Prostate gland (tissue), 2 donors: ENCODE data around the gene DOCK3. TPM values are rescaled to one million over a fixed set of nuclear protein-coding genes. Genes with fewer than 3 reads are reported as not detected.

Source experiments
- DNase-seq: peaks from one replicate; pipeline ENCODE4 v3.0.0-alpha.2; 2019; ENCODE audit warnings: low spot score
- H3K27ac ChIP-seq, 2 donors: fragments of 200-600 bp; sonication (generic); 2 replicates each; pipeline ENCODE4 v1.5.1; 2017 to 2019
- H3K27me3 ChIP-seq: fragments of 200-600 bp; sonication (generic); replicated peaks from 2 replicates; pipeline ENCODE4 v1.5.1; 2019; ENCODE audit not compliant: insufficient read depth
- H3K36me3 ChIP-seq, 2 donors: fragments of 200-600 bp; sonication (generic); 1 replicate in 1 of 2; 2 replicates in 1 of 2; pipeline versions ENCODE4 v1.5.1 to v1.8.1; 2017 to 2019
- H3K4me1 ChIP-seq: fragments of 200-600 bp; sonication (generic); replicated peaks from 2 replicates; pipeline ENCODE4 v1.5.1; 2019
- H3K4me3 ChIP-seq, 2 donors: fragments of 200-600 bp; sonication (generic); 2 replicates each; pipeline ENCODE4 v1.5.1; 2017 to 2019
- H3K9me3 ChIP-seq: fragments of 200-600 bp; sonication (generic); 2 replicates; pipeline ENCODE4 v1.5.1; 2017
- POLR2A ChIP-seq: fragments of 450-650 bp; IDR thresholded peaks from one replicate; pipeline ENCODE4 v1.6.1; 2016; ENCODE audit warnings: antibody characterized with exemption, mild to moderate bottlenecking
- POLR2AphosphoS5 ChIP-seq: sonication (generic); formaldehyde crosslinking; IDR thresholded peaks from one replicate; pipeline ENCODE4 v1.6.1; 2017; ENCODE audit warnings: antibody characterized with exemption
- WGBS: methylation state at CpG from one replicate; pipeline ENCODE4 v1.1.5; 2018; 5-methylcytosine and 5-hydroxymethylcytosine counted together
- intact Hi-C: fragments of 100-400 bp; cut with DNase I; formaldehyde crosslinking; loops from one replicate; pipeline ENCODE4 v1.14.2; 2022
- total RNA-seq, 2 donors: library from RNA; depleted of rRNA; stranded (reverse); fragments of >200 nt; gene quantifications; one replicate each; pipeline ENCODE4 v1.1.0, GENCODE V29; 2016
- TF ChIP-seq, protein P1 (sequence below), 4 experiments: fragments of 200-600 bp in 2 of 4; fragments of 450-650 bp in 2 of 4; sonication (generic) in 2 of 4; IDR thresholded peaks; 1 replicate in 3 of 4; 2 replicates in 1 of 4; pipeline ENCODE4 v1.5.1; 2016 to 2019; ENCODE audit warnings: antibody characterized with exemption in 4 of 4, mild to moderate bottlenecking in 2 of 4, moderate library complexity in 2 of 4

The DOCK3 gene
- total RNA-seq, 2 donors from 2014 or later, result 0.36 to 6.3 TPM

DNA sequence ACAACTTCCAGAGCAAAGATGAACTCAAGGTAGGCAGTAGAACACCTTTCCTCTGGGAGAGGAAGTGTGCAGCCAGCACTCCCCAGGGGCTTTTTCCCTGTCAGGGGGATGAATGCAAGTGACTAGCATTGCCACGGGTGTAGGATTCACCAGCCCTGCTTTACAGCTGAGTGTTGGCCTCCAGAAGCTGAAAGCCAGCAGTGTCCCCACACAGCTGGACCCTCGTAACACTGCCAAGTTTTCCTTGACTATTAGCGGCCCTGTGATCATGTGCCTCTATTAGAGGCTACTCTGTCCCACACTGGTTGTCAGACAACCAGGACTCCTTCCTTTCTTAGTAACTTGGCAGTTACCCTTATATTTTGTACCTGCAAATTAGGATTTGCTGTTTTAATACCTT, 605.4 kb downstream of the DOCK3 start:
- no peak overlapping the region for H3K27ac ChIP-seq
- H3K4me3 ChIP-seq, result no peak overlapping the region
- H3K4me1 ChIP-seq, result no peaks in the 10 kb centered on the region
- H3K9me3 ChIP-seq, result no peaks in the 10 kb centered on the region
- intact Hi-C loops, result no loop called here
- TF ChIP-seq, protein P1, sequence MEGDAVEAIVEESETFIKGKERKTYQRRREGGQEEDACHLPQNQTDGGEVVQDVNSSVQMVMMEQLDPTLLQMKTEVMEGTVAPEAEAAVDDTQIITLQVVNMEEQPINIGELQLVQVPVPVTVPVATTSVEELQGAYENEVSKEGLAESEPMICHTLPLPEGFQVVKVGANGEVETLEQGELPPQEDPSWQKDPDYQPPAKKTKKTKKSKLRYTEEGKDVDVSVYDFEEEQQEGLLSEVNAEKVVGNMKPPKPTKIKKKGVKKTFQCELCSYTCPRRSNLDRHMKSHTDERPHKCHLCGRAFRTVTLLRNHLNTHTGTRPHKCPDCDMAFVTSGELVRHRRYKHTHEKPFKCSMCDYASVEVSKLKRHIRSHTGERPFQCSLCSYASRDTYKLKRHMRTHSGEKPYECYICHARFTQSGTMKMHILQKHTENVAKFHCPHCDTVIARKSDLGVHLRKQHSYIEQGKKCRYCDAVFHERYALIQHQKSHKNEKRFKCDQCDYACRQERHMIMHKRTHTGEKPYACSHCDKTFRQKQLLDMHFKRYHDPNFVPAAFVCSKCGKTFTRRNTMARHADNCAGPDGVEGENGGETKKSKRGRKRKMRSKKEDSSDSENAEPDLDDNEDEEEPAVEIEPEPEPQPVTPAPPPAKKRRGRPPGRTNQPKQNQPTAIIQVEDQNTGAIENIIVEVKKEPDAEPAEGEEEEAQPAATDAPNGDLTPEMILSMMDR (IDR thresholded peaks at IDR 0.05), result no peak
- TF ChIP-seq POLR2A (no peak), POLR2AphosphoS5 (no peak)
- WGBS, result 67% methylated on average over 3 of the region's 3 CpGs
- no peaks in the 10 kb centered on the region for H3K27me3 ChIP-seq
- DNase-seq, result no peak
- no peaks in the 10 kb centered on the region for H3K36me3 ChIP-seq

GRCh38 chr3:51282931-51283330, 608.2 kb downstream of the DOCK3 start:
- TF ChIP-seq, protein P1 (IDR thresholded peaks at IDR 0.05), result no peak
- no peak for TF ChIP-seq POLR2A
- TF ChIP-seq POLR2AphosphoS5, result no peak
- Histone ChIP-seq H3K27me3 (no peaks in the 10 kb centered on the region), H3K27ac (no peak overlapping the region), H3K4me1 (no peaks in the 10 kb centered on the region), H3K4me3 (no peak overlapping the region), H3K36me3 (no peaks in the 10 kb centered on the region), H3K9me3 (no peaks in the 10 kb centered on the region)
- 69% methylated on average over 1 of the region's 1 CpG for WGBS
- intact Hi-C loops, result no loop called here
- no peak for DNase-seq

DNA sequence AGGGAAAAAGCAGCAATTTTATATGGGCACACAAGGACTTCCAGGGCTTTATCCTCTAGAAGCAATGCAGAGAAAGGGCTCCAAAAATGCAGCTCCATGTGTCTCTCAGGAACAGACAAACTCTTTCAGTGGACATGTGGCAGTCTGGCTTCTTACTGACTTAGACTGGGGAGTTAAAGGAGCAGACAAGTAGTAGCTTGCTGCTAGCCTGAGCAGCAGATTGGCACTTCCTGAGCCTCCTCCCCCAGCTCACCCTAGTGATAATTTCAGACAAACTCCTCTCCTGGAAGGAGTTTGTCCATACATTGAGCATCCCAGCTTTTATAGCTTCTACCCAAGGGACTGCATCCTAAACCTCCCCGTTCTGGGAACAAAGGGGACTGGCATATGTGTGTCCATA, 608.7 kb downstream of the DOCK3 start:
- 39% methylated on average over 1 of the region's 1 CpG for WGBS
- intact Hi-C loops, result no loop called here
- H3K4me3 ChIP-seq, result no peak overlapping the region
- H3K27me3 ChIP-seq, result no peaks in the 10 kb centered on the region
- H3K27ac ChIP-seq, result no peak overlapping the region
- H3K36me3 ChIP-seq, result no peaks in the 10 kb centered on the region
- H3K9me3 ChIP-seq, result no peaks in the 10 kb centered on the region
- no peak for DNase-seq
- TF ChIP-seq, protein P1 (IDR thresholded peaks at IDR 0.05), result no peak
- TF ChIP-seq POLR2A (no peak), POLR2AphosphoS5 (no peak)
- no peaks in the 10 kb centered on the region for H3K4me1 ChIP-seq

DNA sequence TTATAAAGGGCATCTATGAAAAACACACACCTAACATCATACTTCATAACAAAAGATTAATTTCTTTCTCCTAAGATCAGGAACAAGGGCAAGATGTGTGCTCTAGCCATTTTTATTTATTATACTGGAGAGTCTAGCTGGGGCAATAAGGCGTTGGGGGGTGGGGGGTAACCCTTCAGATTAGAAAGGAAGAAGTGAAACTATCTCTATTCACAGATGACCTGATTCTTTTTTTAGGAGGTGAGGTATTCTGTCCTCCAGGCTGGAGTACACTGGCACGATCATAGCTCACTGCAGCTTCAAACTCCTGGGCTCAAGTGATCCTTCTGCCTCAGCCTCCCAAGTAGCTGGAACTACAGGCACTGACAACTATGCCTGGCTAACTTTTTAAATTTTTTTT, 620.9 kb downstream of the DOCK3 start:
- H3K27ac ChIP-seq, result no peak overlapping the region
- H3K27me3 ChIP-seq, result no peaks in the 10 kb centered on the region
- no peaks in the 10 kb centered on the region for H3K9me3 ChIP-seq
- intact Hi-C loops, result no loop called here
- no peak for DNase-seq
- no peak overlapping the region for H3K4me3 ChIP-seq
- H3K4me1 ChIP-seq, result no peaks in the 10 kb centered on the region
- TF ChIP-seq, protein P1 (IDR thresholded peaks at IDR 0.05), result no peak
- no peak for TF ChIP-seq POLR2AphosphoS5
- no peak for TF ChIP-seq POLR2A
- 71% methylated on average over 2 of the region's 2 CpGs for WGBS
- H3K36me3 ChIP-seq, result no peaks in the 10 kb centered on the region

DNA sequence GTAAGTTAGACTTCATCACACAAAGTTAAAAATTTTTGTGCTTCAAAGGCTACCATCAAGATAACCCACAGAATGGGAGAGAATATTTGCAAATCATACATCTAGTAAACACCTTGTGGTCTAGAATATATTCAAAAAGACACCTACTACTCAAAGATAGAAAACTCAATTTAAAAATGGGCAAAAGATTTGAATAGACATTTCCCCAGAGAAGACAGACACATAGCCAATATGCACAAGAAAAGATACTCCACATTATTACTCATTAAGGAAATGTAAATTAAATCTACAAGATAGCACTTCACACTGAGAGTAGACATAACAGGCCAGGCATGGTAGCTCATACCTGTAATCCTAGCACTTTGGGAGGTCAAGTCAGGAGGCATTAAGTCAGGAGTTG, 622.6 kb downstream of the DOCK3 start:
- no peaks in the 10 kb centered on the region for H3K4me1 ChIP-seq
- TF ChIP-seq, protein P1 (IDR thresholded peaks at IDR 0.05), result no peak
- no peak for TF ChIP-seq POLR2AphosphoS5
- TF ChIP-seq POLR2A, result no peak
- H3K27ac ChIP-seq, result no peak overlapping the region
- no peak overlapping the region for H3K4me3 ChIP-seq
- no peak for DNase-seq
- no peaks in the 10 kb centered on the region for H3K27me3 ChIP-seq
- no peaks in the 10 kb centered on the region for H3K9me3 ChIP-seq
- no peaks in the 10 kb centered on the region for H3K36me3 ChIP-seq
- intact Hi-C loops, result no loop called here
